Coronary artery (tissue), 2 donors: Measurements from ENCODE around the gene RECK.

Experiments used
- DNase-seq: peaks from one replicate; pipeline ENCODE4 v3.0.0-alpha.2; 2017; ENCODE audit warnings: low spot score
- H3K27ac ChIP-seq, 2 donors: fragments of 200-600 bp; sonication (generic); one replicate each; pipeline ENCODE4 v1.5.1; 2016 to 2019
- H3K4me3 ChIP-seq: fragments of 200-600 bp; sonication (generic); 2 replicates; pipeline ENCODE4 v1.5.1; 2016; ENCODE audit warnings: mild to moderate bottlenecking, moderate library complexity
- TF ChIP-seq, protein P1 (sequence below): fragments of 200-600 bp; sonication (generic); IDR thresholded peaks from one replicate; pipeline ENCODE4 v1.5.1; 2019; ENCODE audit warnings: antibody characterized with exemption

Gene RECK

DNA sequence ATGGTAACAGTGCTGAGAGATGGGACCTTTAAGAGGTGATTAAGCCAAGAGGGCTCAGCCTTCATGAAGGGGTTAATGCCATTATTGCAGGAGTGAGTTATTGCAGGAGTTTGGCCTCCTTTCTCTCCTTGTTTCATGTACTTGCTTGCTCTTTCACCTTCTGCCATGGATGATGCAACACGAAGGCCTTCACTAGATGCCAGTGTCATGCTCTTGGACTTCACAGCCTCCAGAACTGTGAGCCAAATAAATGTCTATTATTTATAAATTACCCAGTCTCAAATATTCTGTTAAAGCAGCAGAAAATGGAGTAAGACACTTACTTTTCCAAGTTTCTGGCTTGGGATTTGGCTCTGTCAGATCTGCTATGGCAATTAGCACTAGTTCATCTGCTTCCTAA, 38.4 kb upstream of the RECK start:
- Histone ChIP-seq H3K4me3 (no peak overlapping the region), H3K27ac (no peak overlapping the region)
- DNase-seq = no peak
- TF ChIP-seq, protein P1, sequence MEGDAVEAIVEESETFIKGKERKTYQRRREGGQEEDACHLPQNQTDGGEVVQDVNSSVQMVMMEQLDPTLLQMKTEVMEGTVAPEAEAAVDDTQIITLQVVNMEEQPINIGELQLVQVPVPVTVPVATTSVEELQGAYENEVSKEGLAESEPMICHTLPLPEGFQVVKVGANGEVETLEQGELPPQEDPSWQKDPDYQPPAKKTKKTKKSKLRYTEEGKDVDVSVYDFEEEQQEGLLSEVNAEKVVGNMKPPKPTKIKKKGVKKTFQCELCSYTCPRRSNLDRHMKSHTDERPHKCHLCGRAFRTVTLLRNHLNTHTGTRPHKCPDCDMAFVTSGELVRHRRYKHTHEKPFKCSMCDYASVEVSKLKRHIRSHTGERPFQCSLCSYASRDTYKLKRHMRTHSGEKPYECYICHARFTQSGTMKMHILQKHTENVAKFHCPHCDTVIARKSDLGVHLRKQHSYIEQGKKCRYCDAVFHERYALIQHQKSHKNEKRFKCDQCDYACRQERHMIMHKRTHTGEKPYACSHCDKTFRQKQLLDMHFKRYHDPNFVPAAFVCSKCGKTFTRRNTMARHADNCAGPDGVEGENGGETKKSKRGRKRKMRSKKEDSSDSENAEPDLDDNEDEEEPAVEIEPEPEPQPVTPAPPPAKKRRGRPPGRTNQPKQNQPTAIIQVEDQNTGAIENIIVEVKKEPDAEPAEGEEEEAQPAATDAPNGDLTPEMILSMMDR = no peak

- TF ChIP-seq, protein P1 = no peak
- Histone ChIP-seq H3K27ac (no peak overlapping the region), H3K4me3 (no peak overlapping the region)
- DNase-seq = no peak
Observed at GRCh38 chr9:36005891-36006290, 30.8 kb upstream of the RECK start.

- Histone ChIP-seq H3K27ac (no peak overlapping the region), H3K4me3 (no peak overlapping the region)
- TF ChIP-seq, protein P1 = no peak
- DNase-seq = no peak
Observed at GRCh38 chr9:36006549-36007315, 30.0 kb upstream of the RECK start.

DNA sequence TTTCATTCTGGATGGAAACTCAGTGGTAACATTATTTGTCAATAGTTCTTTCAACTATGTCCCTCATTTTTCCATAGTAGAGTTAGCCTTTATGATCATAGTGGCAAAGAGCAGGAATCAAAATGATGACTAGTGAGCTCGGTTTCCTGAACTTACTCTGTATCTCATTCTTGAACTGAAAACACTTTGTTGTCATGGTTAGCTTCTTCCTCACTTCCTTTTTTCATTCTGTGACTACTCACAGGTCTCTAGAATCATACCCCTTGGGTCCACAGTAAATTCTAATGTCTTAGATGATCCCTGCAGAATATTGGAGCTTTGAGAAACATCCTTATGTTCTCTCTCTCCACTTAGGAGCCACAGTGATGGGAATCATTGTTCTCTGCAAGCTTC, 29.4 kb upstream of the RECK start:
- Histone ChIP-seq H3K27ac (no peak overlapping the region), H3K4me3 (no peak overlapping the region)
- TF ChIP-seq, protein P1 = no peak
- DNase-seq = no peak

DNA sequence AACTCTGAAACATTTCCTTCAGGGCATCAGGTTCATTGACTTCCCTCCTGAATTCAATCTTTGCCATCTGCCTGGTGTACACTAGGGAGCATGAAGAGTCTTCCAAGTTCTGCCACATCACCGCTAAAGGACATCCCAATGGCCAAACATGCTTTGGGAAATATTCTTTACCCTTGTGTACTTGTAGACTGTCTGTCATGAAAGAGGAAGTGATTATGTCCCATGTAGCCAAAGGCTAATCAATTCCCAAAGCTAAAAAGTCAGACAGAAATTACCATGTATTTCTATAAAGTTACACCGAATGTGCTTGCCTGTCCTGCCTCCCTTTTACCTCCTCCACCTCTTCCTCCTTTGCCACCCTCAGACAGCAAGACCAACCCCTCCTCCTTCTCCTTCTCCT, 28.9 kb upstream of the RECK start:
- H3K27ac ChIP-seq = no peak overlapping the region
- TF ChIP-seq, protein P1 = no peak
- no peak overlapping the region for H3K4me3 ChIP-seq
- no peak for DNase-seq

- H3K27ac ChIP-seq = no peak overlapping the region
- TF ChIP-seq, protein P1 = peak; percentile 67
- no peak overlapping the region for H3K4me3 ChIP-seq
- no peak for DNase-seq
Observed at GRCh38 chr9:36008774-36009300, 27.9 kb upstream of the RECK start.

DNA sequence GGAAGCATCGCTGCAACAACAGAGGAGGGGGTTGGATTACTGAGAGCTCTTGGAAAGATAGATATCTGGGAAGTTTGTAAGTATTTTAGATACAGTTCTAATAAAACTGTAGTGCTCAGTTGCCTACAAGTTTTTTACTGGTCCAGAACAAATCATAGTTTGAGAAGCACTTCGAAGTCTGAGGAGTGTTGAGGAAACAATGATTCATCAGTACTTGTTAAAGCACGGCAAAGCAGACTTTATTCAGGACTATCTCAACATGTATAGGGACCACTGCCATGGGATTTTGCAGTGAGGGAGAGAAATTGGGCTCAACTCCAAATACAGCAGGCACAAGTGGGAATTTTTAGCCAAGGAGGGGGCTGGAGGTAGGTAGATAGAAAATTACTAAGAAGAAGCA, 25.3 kb upstream of the RECK start:
- DNase-seq = no peak
- no peak overlapping the region for H3K27ac ChIP-seq
- no peak overlapping the region for H3K4me3 ChIP-seq
- TF ChIP-seq, protein P1 = no peak
